Astrocyte (in vitro differentiated cells and primary cell): ENCODE results near the gene LTA. TPM values are rescaled to one million over a fixed set of nuclear protein-coding genes. Genes with fewer than 3 reads are reported as not detected.

Experiments used
- DNase-seq: peaks from one replicate; pipeline ENCODE4 v3.0.0-alpha.2; 2010; ENCODE audit warnings: low read depth
- FAIRE-seq: peaks from 2 replicates; lab custom pipeline; 2011; peaks lifted over from hg19 to GRCh38; lab: Jason Lieb, UNC
- H2AFZ ChIP-seq: 2 replicates; pipeline ENCODE4 v1.6.0; 2012; ENCODE audit warnings: low read depth, low read length, inconsistent platforms
- H3K27ac ChIP-seq: 2 replicates; pipeline ENCODE4 v1.5.1; 2011; ENCODE audit warnings: low read depth, low read length, inconsistent platforms
- H3K27me3 ChIP-seq: 2 replicates; pipeline ENCODE4 v1.6.0; 2011; ENCODE audit warnings: low read length, inconsistent platforms; ENCODE audit not compliant: insufficient read depth
- H3K36me3 ChIP-seq: 2 replicates; pipeline ENCODE4 v1.5.1; 2011; ENCODE audit warnings: low read length, inconsistent platforms; ENCODE audit not compliant: insufficient read depth
- H3K4me1 ChIP-seq: 2 replicates; pipeline ENCODE4 v1.5.1; 2011; ENCODE audit warnings: low read length, inconsistent platforms; ENCODE audit not compliant: insufficient read depth
- H3K4me2 ChIP-seq: 2 replicates; pipeline ENCODE4 v1.6.0; 2012; ENCODE audit warnings: low read length, inconsistent platforms
- H3K4me3 ChIP-seq: 2 replicates; pipeline ENCODE4 v1.5.1; 2011; ENCODE audit warnings: low read depth, mild to moderate bottlenecking, low read length, inconsistent platforms; ENCODE audit not compliant: insufficient read depth
- H3K79me2 ChIP-seq: 2 replicates; pipeline ENCODE4 v1.6.0; 2012; ENCODE audit warnings: mild to moderate bottlenecking, low read length, inconsistent platforms; ENCODE audit not compliant: insufficient read depth
- H3K9ac ChIP-seq: 2 replicates; pipeline ENCODE4 v1.6.0; 2012; ENCODE audit warnings: mild to moderate bottlenecking, low read length, inconsistent platforms
- H3K9me3 ChIP-seq: 2 replicates; pipeline ENCODE4 v1.5.1; 2012; ENCODE audit warnings: low read depth, mild to moderate bottlenecking, low read length, inconsistent platforms; ENCODE audit not compliant: insufficient read depth
- H4K20me1 ChIP-seq: 2 replicates; pipeline ENCODE4 v1.6.0; 2012; ENCODE audit warnings: low read length, inconsistent platforms; ENCODE audit not compliant: insufficient read depth
- H3K27ac Mint-ChIP-seq: one replicate; pipeline ENCODE4 v1.8.0; 2021; ENCODE audit warnings: mild to moderate bottlenecking, mixed read lengths; ENCODE audit not compliant: unreplicated experiment
- H3K27me3 Mint-ChIP-seq: one replicate; pipeline ENCODE4 v1.8.0; 2021; ENCODE audit warnings: low read depth, mixed read lengths; ENCODE audit not compliant: unreplicated experiment
- H3K36me3 Mint-ChIP-seq: one replicate; pipeline ENCODE4 v1.8.0; 2021; ENCODE audit warnings: low read depth, mixed read lengths; ENCODE audit not compliant: unreplicated experiment
- H3K4me1 Mint-ChIP-seq: one replicate; pipeline ENCODE4 v1.8.0; 2021; ENCODE audit warnings: low read depth, mixed read lengths; ENCODE audit not compliant: unreplicated experiment
- H3K4me3 Mint-ChIP-seq: one replicate; pipeline ENCODE4 v1.8.0; 2021; ENCODE audit warnings: mild to moderate bottlenecking, moderate library complexity, mixed read lengths; ENCODE audit not compliant: unreplicated experiment
- H3K9me3 Mint-ChIP-seq: one replicate; pipeline ENCODE4 v1.8.0; 2021; ENCODE audit warnings: mild to moderate bottlenecking, mixed read lengths; ENCODE audit not compliant: unreplicated experiment
- CTCF ChIP-seq: IDR thresholded peaks from 2 replicates; pipeline ENCODE4 v1.5.1; 2011; ENCODE audit warnings: low read depth, mild to moderate bottlenecking, inconsistent platforms, low read length, moderate library complexity; ENCODE audit not compliant: insufficient read depth
- EZH2 ChIP-seq: IDR thresholded peaks from 2 replicates; pipeline ENCODE4 v1.6.1; 2012; ENCODE audit warnings: mild to moderate bottlenecking, low read length, inconsistent platforms; ENCODE audit not compliant: insufficient read depth
- total RNA-seq: library from RNA; stranded (reverse); gene quantifications from 2 replicates; pipeline ENCODE4 v1.2.1, GENCODE V29; 2021

Gene LTA
- total RNA-seq, 1 donor from 2014 or later = not detected

DNA sequence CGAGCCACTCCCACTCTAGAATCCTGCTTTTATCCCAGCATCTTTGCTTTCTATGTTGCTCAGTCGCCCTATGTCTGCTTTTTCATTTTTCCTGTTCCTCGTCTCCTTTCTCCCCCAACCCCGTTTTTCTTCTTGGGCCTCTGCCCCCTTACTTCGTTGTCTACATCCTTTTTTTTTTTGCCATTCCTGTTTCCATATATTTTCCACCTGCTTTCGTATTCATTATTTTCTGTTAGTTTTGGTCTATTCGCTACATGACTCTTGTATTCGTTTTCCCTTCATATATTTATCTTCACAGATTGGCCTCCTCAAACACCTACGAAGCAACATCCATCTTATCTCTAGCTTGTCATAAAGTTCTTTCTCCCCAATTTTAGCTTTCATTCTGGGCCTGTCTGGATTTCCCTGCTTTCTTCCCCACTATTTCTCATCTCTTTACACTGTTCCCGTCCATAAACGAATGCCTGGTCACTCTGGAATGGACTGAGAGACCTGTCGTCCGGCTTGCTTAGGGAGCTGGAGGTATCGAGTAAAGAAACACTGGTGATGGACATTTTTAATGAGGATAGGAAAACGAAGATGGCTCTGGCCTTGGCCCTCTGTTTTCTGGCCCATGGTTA, 49.3 kb downstream of the LTA start:
- Mint-ChIP-seq H3K9me3 (no peaks in the 10 kb centered on the region), H3K27ac (peak overlapping the region; percentile 97), H3K27me3 (peaks cover under 1% of the 10 kb centered on the region), H3K36me3 (peaks cover 24% of the 10 kb centered on the region), H3K4me1 (peaks cover 9% of the 10 kb centered on the region), H3K4me3 (peak overlapping the region; percentile 97)
- H3K27me3 ChIP-seq = no peaks in the 10 kb centered on the region
- H3K9ac ChIP-seq = peak overlapping the region; percentile 93
- H3K36me3 ChIP-seq = peaks cover 26% of the 10 kb centered on the region
- FAIRE-seq (no peak), DNase-seq (no peak)
- peaks cover 54% of the 10 kb centered on the region for H4K20me1 ChIP-seq
- H3K27ac ChIP-seq = peak overlapping the region; percentile 93
- no peaks in the 10 kb centered on the region for H3K9me3 ChIP-seq
- H3K4me1 ChIP-seq = peaks cover 12% of the 10 kb centered on the region
- H3K79me2 ChIP-seq = peaks cover 58% of the 10 kb centered on the region
- peak overlapping the region; percentile 94 for H3K4me2 ChIP-seq
- peak overlapping the region; percentile 77 for H3K4me3 ChIP-seq
- TF ChIP-seq EZH2 (no peak), CTCF (no peak)
- H2AFZ ChIP-seq = no peak overlapping the region

GRCh38 chr6:31621991-31622390, 49.9 kb downstream of the LTA start:
- peaks cover 27% of the 10 kb centered on the region for H3K36me3 Mint-ChIP-seq
- H3K4me1 Mint-ChIP-seq = peaks cover 9% of the 10 kb centered on the region
- Histone ChIP-seq H3K27me3 (no peaks in the 10 kb centered on the region), H3K79me2 (peaks cover 63% of the 10 kb centered on the region), H2AFZ (no peak overlapping the region), H3K9ac (peak overlapping the region; percentile 93), H3K36me3 (peaks cover 32% of the 10 kb centered on the region), H3K4me1 (peaks cover 12% of the 10 kb centered on the region), H3K27ac (peak overlapping the region; percentile 93), H3K4me3 (peak overlapping the region; percentile 77), H4K20me1 (peaks cover 57% of the 10 kb centered on the region), H3K4me2 (peak overlapping the region; percentile 94), H3K9me3 (no peaks in the 10 kb centered on the region)
- TF ChIP-seq CTCF (no peak), EZH2 (no peak)
- no peak for FAIRE-seq
- no peaks in the 10 kb centered on the region for H3K9me3 Mint-ChIP-seq
- DNase-seq = no peak
- H3K27ac Mint-ChIP-seq = peak overlapping the region; percentile 97
- peak overlapping the region; percentile 97 for H3K4me3 Mint-ChIP-seq
- H3K27me3 Mint-ChIP-seq = no peaks in the 10 kb centered on the region

DNA sequence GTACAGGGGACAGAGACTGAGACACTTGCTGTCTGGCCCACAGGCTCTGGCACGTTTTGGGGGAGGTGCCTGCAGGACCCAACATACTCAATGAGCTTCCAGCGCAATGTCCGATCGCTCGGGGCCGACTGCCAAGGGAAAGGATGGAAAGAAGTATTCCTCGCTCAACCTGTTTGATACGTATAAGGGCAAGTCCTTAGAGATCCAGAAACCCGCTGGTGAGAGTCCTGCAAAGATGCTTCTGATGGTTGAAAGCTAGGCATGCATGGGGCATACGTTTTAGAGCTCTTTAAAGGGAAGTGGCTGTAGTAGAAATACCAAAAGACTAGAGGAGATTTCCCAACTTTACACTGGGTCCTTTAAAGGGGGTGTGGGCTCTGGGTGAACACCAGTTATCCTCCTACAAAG, 50.6 kb downstream of the LTA start:
- no peaks in the 10 kb centered on the region for H3K9me3 Mint-ChIP-seq
- TF ChIP-seq CTCF (no peak), EZH2 (no peak)
- peaks cover 38% of the 10 kb centered on the region for H3K36me3 ChIP-seq
- no peaks in the 10 kb centered on the region for H3K27me3 Mint-ChIP-seq
- peak overlapping the region; percentile 94 for H3K4me2 ChIP-seq
- no peaks in the 10 kb centered on the region for H3K27me3 ChIP-seq
- FAIRE-seq (no peak), DNase-seq (no peak)
- no peak overlapping the region for H2AFZ ChIP-seq
- peak overlapping the region; percentile 97 for H3K27ac Mint-ChIP-seq
- peak overlapping the region; percentile 77 for H3K4me3 ChIP-seq
- H3K4me1 ChIP-seq = peaks cover 12% of the 10 kb centered on the region
- H3K4me1 Mint-ChIP-seq = peaks cover 9% of the 10 kb centered on the region
- H3K9ac ChIP-seq = peak overlapping the region; percentile 93
- H3K36me3 Mint-ChIP-seq = peaks cover 33% of the 10 kb centered on the region
- H3K9me3 ChIP-seq = no peaks in the 10 kb centered on the region
- peaks cover 70% of the 10 kb centered on the region for H3K79me2 ChIP-seq
- H4K20me1 ChIP-seq = peaks cover 64% of the 10 kb centered on the region
- H3K27ac ChIP-seq = no peak overlapping the region
- peak overlapping the region; percentile 97 for H3K4me3 Mint-ChIP-seq
